Anterior cingulate cortex (tissue), 58 donors: ENCODE data around the gene ZBTB26.
A peak's percentile ranks its signal among the peaks of the same experiment; 100 is the strongest.

Source experiments
- DNase-seq, 58 donors: peaks; one replicate each; lab custom pipeline; 2025; lab: John Stamatoyannopoulos, UW

ZBTB26 gene, protein sequence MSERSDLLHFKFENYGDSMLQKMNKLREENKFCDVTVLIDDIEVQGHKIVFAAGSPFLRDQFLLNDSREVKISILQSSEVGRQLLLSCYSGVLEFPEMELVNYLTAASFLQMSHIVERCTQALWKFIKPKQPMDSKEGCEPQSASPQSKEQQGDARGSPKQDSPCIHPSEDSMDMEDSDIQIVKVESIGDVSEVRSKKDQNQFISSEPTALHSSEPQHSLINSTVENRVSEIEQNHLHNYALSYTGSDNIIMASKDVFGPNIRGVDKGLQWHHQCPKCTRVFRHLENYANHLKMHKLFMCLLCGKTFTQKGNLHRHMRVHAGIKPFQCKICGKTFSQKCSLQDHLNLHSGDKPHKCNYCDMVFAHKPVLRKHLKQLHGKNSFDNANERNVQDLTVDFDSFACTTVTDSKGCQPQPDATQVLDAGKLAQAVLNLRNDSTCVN

DNA sequence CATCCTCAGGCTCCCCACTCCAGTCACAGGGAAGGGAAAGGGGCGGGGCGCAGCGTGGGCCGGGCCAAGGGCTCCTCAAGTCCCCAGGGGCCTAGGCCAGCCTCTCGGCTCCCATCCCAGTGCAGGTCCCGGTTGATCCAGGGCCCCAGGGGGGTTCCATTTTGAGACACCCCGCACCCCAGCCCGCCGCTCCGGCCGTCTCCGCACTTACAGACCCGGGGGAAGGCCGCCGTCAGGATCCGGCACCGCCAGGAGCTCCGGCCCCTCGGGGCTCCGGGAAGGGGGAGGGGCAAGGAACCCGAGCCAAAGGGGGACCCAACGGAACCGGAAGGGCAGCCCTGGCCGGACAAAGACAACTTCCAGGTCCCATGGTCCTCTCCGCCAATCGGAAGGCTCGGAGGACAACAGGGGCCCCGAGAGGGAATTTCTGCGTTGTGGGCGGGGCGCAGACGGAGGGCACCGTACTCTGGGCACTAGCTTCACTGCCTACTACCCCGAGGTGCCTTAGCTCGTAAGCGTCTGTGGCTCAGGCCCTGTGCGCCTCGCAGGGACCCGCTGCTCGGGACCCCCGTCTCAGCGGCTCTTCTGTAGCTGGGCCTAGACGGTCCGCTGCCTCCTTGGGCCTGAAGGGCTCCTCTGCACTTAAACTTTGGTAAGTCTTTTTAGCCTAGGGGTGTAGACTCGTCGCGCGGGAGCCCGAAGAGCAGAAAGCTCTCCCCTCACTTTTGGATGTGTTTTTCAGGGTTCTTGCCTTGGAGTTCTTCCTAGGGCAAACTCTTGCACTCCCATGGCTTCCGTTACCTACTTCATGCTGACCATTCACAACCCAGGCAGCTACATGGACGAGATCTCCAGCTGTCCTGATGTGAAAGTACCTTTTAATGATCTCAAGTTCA is at the start of gene ZBTB26:
ZBTB26 (minus strand) TSS at position 287 of the 896 bp plus-strand sequence. CDS start 11,578 bp downstream, outside the sequence.
- peak; percentile 50 to 97 (median 93) for DNase-seq

GRCh38 chr9:122978601-122979000 is 47.3 kb upstream of the ZBTB26 start:
- no peak for DNase-seq

- no peak for DNase-seq
These were observed 43.9 kb upstream of the ZBTB26 start for GRCh38 chr9:122975196-122975595.

- DNase-seq, result no peak
These were observed 29.8 kb upstream of the ZBTB26 start for GRCh38 chr9:122961139-122961538.

DNA sequence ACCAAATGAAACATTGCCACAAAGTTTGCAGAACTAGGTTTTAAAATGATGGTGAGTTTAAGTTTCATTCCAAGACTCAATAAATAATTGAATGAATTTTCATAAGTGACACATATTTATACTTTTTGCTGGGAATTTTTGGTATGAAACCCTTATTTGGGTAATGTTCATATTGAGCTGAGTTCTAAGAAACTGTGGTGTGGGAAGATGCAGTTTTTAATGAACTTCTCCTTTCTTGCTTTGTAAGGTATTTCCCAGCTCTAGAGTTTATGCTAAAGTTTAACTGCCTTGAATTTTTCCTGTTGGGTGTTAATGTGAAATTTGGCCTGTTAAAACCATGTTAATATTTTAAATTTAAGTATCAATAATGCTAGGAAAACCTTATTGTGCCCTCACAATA is 24.6 kb upstream of the ZBTB26 start:
- no peak for DNase-seq

- no peak for DNase-seq
These were observed 23.0 kb upstream of the ZBTB26 start for GRCh38 chr9:122954253-122954691.

- DNase-seq, result no peak
These were observed 19.7 kb upstream of the ZBTB26 start for GRCh38 chr9:122951056-122951455.

DNA sequence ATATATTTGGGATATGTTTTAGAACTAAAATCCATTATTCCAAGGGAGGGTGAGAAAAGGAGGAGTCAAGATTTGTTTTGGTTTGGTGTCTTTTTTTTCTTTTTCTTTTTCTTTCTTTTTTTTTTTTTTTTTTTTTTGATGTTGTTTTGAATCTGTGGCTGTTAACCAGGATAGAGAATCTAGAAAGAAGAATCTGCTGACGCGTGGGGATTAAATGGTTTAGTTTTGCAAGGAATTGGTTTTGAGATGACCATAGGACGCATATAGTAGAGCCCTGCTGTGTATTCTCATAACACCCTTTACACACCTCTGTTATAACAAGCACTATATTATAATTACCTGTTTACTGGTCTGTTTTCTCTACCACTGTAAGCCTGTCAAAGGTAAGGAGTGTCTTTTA is 19.0 kb upstream of the ZBTB26 start:
- DNase-seq, result no peak

DNA sequence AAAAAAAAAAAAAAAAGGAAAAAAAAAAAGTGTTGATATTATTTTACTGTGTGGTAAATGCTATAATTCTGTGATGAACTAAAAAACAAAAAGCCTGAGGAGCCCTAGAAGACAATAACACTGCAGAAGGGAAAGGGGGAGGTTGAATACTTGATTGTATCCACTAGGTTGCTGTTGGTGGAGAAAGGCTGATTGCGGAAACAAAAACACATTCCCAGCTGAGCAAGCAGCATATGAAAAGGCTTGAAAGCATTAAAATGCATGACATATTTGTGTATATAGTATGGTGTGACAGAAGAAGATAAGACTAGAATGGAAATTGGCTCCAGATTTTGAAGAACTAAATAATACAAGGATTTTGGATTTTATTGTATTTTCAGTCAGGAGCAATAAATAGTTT is 18.4 kb upstream of the ZBTB26 start:
- no peak for DNase-seq

- no peak for DNase-seq
These were observed 17.0 kb upstream of the ZBTB26 start for GRCh38 chr9:122948313-122948712.

GRCh38 chr9:122946461-122947005 is 15.2 kb upstream of the ZBTB26 start:
- no peak for DNase-seq

DNA sequence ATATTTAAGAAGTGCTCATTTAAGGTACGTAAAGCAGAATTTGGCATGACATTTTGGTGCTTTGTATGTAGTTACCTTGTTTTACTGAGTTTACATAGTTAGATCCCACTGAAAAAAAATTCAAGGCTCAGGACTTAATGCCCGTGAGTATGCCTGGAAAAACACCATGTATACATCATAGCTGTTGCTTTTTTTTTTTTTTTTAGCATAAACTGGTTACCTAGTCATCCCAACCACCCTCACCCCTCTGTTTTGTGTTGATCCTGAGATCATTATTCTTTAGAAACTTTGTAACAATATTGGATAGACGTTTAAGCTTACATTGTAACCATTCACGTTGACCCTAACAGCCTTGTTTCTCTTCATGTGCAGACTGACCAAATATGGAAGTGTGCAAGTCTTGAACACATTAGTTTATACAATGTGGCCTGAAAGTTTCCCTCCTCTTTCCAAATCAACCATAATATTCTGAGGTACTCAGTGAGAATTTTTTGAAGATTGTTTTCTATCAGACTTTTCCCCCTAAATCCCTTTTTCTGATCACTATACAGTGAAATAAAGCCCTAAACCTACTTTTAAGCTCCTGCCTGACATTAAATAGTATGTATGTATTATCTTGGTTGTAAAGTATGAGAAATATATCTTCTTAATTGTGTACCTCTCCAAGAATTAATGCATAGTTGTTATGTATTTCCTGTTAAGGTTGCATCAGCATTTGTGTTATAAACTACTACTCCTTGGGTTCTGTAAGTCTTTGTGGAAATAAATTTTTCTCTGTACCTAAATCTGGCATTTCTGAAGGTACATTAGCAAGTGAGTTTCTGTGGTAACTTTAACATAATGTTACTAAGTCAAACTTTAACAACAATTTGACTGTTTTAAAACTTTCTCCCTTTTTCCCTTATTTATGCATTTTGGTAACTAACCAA is 13.9 kb upstream of the ZBTB26 start:
- no peak for DNase-seq

DNA sequence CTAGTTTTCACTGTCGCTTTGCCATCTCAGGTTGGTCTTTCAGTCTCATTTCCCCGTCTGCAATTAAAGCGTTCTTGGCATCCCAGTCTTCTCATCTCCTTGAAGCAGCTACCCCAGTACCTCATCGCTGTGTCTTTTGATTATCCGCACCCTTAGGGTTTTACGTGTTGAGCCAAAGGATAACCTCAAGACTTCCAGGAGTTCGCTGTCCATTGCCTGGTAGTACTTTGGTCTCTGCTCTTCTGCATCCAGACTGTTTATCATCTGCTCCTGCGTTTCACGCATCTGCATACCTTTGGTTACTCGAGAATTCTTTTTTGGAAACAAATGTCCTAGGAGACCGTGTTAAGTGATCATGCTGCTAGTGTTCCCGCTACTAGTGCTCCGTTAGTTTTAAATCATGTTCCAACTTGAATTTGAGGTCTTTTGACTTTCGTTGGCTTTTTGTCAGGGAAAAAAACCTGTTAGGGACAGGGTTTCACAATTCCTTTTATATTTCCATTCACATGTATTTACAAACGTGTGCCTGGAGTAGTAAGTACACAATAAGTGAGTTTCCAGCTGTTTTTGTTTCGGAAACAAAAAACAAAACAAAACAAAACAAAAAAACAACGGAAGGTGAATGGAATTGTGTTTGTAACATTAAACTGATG is 10.4 kb upstream of the ZBTB26 start:
- DNase-seq, result peak in 3 of 58 donors; percentile 13 to 45 (median 42)

DNA sequence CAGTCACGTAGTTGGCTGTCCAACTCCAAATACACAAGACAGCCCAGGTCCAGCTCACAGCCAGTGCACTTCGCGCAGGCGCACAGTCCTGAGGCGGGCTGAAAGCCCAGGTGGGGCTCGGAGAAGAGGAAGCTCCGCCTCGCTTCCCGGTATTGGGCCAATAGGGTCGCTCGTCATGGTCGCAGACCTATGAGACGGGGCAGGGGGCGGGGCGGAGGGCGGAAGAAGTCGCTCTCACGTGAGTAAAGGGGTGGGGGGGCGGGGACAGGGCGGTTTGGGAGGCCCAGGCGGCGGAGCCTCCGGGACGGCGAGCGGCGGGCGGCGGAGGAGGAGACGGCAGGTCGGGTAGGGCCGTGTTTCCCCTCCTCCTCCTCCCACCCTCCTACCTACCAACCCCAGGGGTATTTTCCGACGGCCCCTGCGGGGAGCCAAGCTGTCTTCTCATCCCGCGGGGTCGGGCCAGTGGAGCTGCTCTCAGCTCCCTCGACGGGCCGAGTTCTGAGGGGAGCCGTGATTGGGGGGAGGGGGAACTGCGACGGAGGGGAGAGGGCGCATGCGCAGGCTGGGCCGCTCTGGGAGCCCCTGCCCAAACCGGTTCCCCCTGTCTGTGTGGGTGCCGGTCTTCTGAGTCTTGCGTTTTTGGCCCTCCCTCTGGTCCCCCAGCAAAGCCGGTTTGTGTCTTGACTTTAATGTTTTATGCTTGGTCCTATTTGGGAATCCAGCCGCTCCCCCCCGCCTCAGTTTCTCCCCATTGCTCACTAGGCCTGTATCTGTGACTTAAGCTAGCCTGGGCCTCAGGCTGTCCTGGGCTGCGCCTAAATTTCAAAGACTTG is 9.7 kb upstream of the ZBTB26 start, which contains the start of gene RABGAP1:
RABGAP1 (plus strand) TSS at position 272 of the 833 bp plus-strand sequence. CDS start 16,040 bp downstream, outside the sequence.
- peak; percentile 76 to 99 (median 97) for DNase-seq

GRCh38 chr9:122940454-122940748 is 9.1 kb upstream of the ZBTB26 start:
- no peak for DNase-seq

- DNase-seq, result no peak
These were observed 8.3 kb upstream of the ZBTB26 start for GRCh38 chr9:122939601-122940000.

DNA sequence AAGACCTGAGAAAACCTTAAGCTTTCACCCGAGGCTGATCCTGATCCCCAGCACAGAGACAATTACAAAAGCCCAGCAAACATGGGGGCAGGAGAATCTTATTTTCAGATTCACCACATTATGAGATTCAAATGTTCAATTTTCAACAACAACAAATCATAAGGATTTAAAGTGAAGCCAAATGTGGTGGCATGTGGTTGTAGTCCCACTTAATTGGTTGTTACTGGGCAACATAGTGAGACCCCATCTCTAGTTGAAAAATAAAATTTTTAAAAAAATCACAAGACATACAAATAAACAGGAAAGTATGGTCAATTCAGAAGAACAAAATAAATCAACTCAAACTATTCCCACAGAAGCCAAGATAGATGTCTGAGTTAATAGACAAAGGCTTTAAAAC is 5.6 kb upstream of the ZBTB26 start:
- DNase-seq, result no peak

DNA sequence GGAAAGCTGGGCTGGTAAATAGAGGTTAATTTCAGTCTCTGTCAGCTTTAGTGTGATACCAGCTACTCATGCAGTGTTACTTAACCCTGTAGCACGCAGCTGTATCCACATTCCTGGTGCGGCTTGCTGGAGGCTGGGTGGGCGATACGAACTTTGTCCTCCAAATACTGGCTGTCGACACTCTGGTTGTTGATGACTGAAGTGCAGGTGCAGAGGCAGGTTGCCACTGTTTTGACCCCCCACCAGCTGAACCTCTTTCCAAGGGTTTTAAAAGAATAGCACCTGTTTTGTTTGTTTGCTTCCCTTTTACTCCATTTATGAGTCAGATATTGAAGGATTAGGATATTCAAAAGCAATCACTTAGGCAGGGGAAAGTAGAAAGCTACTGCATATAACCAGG is 5.2 kb upstream of the ZBTB26 start:
- DNase-seq, result no peak
